HG03565 (cell line): ENCODE data around the gene ZNF460.

ENCODE experiments used
- ATAC-seq: cut with Tn5 transposase; IDR thresholded peaks from one replicate; pipeline ENCODE4 v1.9.1; 2021; ENCODE audit warnings: mild to moderate bottlenecking, moderate library complexity; ENCODE audit not compliant: unreplicated experiment

ZNF460 gene

GRCh38 chr19:57338877-57339276, 58.6 kb downstream of the ZNF460 start:
- ATAC-seq, result no peak

GRCh38 chr19:57342582-57342981, 62.3 kb downstream of the ZNF460 start:
- ATAC-seq, result no peak
